Embryonic facial prominence (tissue), 1 donor: ENCODE measurements around the gene PATL2.
"Not testable (repeated sequence)": the region's sequence is repeated elsewhere in the genome, so short reads cannot be mapped to it uniquely, and the experiment has no call there.

Source experiments
- DNase-seq: peaks from one replicate; pipeline ENCODE4 v3.0.0-alpha.2; 2016; ENCODE audit errors: extremely low spot score

PATL2 gene

DNA sequence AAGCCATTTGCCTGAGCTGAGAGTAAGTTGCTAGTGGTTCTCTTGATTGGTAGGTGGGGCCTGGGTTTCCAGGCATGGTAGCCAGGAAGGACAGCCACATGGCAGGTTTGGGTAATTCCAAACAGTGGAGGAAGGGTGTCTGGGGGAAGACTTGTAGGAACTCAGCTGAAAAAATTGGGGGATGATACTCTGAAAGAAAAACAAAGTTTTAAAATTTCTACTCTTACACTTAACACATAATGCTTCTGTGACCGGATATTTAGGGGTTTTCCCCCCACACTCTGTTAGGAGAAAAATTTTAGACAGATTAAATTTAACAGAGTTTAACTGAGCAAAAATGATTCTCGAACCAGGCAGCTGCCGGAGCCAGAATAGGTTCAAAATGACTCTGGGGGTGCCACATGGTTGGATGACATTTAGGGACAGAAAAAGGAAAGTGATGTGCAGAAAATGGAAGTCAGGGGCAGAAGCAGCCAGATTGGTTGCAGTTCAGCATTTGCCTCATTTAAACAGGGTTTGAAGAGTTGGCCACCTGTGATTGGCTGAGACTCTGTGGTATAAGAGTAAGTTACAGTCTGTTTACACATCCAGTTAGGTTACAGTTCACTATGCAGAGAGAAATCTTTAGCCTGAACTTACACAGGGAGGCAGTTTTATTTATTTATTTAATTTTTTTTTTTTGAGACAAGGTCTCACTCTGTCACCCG lies 8.3 kb upstream of the PATL2 start:
- DNase-seq: no peak

DNA sequence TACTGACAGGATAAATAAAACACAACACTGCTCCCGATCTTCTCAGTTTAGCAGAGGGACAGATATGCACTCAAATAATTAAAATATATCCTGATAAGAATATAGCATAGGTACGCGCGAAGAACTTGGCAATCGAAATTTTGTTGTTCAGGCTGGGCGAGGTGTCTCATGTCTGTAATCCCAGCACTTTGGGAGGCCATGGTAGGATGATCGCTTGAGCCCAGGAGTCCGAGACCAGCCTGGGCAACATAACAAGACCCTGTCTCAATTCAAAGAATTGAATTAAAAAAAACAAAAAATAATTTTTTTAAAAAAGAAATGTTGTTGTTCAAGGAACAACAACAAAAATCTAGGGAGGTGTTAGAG lies 7.8 kb upstream of the PATL2 start:
- no peak for DNase-seq

DNA sequence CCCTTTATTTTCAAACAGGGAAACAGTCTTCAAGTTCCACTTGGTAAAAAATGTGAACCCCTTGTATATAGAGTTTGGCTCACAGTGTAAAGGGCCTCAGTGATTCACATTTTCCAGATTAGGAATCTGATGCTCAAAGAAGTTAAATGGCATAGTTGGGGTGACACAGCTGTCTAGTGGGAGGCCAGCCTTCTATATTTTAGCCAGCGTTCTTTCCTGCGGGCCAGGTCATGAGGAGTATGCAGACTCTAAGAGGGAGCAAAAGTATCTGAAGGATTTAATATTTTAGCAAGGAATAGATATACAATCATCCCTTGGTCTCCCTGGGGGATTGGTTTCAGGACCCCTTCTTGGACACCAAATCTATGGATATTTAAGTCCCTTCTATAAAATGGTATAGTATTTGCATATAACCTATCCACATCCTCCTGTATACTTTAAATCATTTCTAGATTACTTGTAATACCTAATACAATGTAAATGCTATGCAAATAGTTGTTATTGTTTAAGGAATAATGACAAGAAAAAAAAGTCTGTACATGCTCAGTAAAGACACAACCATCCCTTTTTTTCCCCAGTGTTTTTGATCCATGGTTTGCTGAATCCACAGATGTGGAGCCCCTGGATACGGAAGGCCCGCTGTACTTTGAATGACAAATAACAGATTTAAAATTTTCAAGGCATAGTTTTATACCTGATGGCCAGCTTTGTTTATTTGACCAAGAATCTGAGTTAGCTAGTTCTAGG lies 7.2 kb upstream of the PATL2 start:
- no peak for DNase-seq

DNA sequence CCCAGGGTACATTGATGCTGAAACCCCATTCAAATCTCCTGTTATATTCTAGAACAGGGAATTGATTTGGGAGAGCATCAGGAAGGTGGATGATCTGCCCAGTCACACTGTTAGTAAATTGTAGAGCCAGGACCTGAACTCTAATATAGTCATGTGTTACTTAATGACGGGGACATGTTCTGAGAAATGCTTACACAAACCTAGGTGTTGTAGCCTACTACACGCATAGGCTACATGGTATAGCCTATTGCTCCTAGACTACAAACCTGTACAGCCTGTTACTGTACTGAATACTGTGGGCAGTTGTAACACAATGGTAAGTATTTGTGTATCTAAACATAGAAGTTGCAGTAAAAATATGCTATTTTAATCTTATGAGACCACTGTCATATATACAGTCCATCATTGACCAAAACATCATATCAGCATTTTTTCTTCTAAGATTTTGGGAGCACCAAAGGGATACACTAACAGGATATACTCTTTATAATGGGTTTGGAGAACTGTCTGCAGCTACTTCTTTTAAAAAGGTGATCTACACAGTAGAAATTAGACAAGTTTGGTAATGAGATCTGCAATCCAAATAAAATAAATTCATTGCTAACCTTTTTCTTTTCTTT lies 6.0 kb upstream of the PATL2 start:
- no peak for DNase-seq

DNA sequence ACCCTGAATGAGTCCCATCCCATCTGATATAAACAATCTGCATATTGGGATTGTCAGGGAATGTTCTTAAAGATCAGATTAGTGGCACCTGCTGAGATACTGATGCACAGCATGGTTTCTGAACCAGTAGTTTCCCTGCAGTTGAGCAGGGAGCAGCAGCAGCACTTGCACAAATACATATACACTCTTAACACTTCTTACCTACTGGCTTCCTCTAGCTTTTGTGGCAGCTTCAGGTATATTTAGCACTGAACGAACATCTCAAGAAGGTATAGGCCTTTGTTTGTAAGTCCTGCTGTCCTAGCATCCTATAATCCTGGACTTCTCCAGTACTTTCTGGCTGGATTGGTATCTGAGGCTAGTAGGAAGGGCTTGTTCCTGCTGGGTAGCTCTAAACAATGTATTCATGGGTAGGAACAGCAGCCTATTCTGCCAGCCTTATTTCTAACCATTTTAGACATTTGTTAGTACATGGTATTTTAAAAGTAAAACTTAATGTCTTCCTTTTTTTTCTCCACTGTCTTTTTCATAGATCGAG lies 4.7 kb upstream of the PATL2 start:
- no peak for DNase-seq

DNA sequence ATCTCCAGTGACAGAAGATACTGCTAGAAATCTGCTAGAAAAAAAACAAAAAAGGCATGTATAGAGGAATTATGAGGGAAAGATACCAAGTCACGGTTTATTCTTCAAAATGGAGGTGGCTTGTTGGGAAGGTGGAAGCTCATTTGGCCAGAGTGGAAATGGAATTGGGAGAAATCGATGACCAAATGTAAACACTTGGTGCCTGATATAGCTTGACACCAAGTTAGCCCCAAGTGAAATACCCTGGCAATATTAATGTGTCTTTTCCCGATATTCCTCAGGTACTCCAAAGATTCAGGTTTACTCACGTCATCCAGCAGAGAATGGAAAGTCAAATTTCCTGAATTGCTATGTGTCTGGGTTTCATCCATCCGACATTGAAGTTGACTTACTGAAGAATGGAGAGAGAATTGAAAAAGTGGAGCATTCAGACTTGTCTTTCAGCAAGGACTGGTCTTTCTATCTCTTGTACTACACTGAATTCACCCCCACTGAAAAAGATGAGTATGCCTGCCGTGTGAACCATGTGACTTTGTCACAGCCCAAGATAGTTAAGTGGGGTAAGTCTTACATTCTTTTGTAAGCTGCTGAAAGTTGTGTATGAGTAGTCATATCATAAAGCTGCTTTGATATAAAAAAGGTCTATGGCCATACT lies 4.1 kb upstream of the PATL2 start:
- no peak for DNase-seq

DNA sequence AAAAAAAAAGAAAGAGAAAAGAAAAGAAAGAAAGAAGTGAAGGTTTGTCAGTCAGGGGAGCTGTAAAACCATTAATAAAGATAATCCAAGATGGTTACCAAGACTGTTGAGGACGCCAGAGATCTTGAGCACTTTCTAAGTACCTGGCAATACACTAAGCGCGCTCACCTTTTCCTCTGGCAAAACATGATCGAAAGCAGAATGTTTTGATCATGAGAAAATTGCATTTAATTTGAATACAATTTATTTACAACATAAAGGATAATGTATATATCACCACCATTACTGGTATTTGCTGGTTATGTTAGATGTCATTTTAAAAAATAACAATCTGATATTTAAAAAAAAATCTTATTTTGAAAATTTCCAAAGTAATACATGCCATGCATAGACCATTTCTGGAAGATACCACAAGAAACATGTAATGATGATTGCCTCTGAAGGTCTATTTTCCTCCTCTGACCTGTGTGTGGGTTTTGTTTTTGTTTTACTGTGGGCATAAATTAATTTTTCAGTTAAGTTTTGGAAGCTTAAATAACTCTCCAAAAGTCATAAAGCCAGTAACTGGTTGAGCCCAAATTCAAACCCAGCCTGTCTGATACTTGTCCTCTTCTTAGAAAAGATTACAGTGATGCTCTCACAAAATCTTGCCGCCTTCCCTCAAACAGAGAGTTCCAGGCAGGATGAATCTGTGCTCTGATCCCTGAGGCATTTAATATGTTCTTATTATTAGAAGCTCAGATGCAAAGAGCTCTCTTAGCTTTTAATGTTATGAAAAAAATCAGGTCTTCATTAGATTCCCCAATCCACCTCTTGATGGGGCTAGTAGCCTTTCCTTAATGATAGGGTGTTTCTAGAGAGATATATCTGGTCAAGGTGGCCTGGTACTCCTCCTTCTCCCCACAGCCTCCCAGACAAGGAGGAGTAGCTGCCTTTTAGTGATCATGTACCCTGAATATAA lies 2.2 kb upstream of the PATL2 start:
- DNase-seq: no peak

DNA sequence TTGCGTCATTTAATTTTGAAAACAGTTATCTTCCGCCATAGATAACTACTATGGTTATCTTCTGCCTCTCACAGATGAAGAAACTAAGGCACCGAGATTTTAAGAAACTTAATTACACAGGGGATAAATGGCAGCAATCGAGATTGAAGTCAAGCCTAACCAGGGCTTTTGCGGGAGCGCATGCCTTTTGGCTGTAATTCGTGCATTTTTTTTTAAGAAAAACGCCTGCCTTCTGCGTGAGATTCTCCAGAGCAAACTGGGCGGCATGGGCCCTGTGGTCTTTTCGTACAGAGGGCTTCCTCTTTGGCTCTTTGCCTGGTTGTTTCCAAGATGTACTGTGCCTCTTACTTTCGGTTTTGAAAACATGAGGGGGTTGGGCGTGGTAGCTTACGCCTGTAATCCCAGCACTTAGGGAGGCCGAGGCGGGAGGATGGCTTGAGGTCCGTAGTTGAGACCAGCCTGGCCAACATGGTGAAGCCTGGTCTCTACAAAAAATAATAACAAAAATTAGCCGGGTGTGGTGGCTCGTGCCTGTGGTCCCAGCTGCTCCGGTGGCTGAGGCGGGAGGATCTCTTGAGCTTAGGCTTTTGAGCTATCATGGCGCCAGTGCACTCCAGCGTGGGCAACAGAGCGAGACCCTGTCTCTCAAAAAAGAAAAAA lies 1.4 kb upstream of the PATL2 start:
- DNase-seq: no peak

DNA sequence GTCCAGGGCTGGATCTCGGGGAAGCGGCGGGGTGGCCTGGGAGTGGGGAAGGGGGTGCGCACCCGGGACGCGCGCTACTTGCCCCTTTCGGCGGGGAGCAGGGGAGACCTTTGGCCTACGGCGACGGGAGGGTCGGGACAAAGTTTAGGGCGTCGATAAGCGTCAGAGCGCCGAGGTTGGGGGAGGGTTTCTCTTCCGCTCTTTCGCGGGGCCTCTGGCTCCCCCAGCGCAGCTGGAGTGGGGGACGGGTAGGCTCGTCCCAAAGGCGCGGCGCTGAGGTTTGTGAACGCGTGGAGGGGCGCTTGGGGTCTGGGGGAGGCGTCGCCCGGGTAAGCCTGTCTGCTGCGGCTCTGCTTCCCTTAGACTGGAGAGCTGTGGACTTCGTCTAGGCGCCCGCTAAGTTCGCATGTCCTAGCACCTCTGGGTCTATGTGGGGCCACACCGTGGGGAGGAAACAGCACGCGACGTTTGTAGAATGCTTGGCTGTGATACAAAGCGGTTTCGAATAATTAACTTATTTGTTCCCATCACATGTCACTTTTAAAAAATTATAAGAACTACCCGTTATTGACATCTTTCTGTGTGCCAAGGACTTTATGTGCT lies 721 bp upstream of the PATL2 start:
- no peak for DNase-seq

DNA sequence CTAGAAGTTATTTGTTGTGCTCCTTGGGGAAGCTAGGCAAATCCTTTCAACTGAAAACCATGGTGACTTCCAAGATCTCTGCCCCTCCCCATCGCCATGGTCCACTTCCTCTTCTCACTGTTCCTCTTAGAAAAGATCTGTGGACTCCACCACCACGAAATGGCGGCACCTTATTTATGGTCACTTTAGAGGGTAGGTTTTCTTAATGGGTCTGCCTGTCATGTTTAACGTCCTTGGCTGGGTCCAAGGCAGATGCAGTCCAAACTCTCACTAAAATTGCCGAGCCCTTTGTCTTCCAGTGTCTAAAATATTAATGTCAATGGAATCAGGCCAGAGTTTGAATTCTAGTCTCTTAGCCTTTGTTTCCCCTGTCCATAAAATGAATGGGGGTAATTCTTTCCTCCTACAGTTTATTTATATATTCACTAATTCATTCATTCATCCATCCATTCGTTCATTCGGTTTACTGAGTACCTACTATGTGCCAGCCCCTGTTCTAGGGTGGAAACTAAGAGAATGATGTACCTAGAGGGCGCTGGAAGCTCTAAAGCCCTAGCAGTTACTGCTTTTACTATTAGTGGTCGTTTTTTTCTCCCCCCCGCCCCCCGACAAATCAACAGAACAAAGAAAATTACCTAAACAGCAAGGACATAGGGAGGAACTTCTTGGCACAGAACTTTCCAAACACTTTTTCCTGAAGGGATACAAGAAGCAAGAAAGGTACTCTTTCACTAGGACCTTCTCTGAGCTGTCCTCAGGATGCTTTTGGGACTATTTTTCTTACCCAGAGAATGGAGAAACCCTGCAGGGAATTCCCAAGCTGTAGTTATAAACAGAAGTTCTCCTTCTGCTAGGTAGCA lies 657 bp downstream of the PATL2 start:
- DNase-seq: no peak

DNA sequence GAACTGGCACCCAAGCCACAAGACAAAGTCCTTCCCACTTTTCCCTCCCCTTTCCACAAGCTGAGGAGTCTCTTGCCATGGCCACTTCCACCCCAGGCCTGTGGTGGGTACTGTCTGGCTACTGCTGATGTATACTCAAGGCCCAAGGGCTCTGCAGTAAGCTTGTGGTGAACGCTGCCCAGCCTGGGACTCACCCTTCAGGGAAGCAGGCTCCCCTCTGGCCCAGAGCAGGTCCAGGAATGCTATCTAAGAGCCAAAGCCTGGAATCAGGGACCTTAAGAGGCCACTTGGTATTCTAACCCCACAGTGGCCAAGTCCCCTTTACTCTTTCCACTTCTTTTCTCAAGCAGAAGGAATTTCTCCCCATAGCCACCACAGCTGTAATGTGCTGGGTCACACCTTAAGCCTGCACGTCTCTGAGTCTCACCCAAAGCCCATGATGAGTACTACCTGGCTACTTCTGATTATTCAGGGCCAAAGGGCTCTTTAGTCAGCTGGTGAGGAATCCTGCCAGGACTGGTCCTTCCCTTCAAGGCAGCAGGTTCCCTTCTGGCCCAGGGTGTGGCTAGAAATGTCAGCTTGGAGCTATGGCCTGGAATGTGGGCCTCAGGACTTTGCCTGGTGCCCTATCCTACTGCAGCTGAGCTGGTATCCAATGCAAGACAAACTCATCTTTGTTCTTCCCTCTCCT lies 4.0 kb downstream of the PATL2 start:
- DNase-seq: no peak

DNA sequence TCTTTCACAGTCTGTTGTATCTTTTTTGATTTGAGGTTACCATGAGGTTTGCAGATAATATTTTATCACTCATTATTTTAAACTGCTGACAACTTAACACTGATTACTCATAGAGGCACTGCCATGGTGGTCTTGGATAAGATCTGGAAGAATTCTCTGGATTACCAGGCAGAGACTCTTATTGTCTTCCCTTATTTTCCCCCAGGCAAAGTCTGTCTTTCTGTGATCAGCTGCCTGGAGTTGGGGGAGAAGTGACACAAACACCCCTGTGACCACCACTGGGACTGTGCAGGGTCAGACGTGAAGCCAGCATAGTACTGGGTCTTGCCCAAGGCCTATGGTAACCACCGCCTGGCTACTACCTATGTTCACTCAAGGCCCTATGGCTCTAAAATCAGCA lies 4.7 kb downstream of the PATL2 start:
- DNase-seq: no peak

DNA sequence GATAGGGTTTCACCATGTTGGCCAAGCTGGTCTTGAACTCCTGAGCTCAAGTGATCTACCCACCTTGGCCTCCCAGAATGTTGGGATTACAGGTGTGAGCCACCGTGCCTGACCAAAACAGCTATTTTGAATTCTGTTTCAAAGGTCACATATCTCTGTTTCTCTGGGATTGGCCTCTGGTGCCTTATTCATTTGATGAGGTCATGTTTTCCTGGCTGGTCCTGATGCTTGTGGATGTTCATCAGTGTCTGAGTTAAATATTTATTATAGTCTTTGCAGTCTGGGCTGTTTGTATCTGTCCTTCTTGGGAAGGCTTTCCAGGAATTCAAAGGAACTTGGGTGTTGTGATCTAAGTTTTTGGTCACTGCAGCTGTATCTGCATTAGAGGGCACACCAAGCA lies 5.1 kb downstream of the PATL2 start:
- no peak for DNase-seq

DNA sequence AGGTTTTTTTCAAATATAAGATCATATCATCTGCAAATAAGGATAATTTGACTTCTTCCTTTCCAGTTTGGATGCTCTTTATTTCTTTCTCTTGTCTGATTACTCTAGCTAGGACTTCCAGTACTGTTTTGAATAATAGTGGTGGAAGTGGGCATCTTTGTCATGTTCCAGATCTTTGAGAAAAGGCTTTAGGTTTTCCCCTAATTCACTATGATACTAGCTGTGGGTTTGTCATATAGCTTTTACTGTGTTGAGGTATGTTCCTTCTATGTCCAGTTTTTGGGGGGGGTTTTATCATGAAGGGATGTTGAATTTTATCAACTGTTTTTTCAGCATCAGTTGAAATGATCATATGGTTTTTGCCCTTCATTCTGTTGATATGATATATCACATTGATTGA lies 10.4 kb downstream of the PATL2 start:
- not testable (repeated sequence) for DNase-seq

DNA sequence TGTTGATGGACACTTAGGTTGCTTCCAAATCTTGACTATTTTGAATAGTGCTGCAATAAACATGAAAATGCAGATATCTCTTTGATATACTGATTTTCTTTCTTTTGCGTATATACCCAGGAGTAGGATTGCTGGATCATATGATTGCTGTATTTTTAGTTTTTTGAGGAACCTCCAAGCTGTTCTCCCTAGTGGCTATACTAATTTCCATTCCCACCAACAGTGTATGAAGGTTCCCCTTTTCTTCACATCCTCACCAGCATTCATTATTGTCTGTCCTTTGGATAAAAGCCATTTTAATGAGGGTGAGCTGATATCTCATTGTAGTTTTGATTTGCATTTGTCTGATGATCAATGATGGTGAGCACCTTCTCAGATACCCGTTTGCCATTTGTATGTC lies 12.5 kb downstream of the PATL2 start:
- DNase-seq: no peak

DNA sequence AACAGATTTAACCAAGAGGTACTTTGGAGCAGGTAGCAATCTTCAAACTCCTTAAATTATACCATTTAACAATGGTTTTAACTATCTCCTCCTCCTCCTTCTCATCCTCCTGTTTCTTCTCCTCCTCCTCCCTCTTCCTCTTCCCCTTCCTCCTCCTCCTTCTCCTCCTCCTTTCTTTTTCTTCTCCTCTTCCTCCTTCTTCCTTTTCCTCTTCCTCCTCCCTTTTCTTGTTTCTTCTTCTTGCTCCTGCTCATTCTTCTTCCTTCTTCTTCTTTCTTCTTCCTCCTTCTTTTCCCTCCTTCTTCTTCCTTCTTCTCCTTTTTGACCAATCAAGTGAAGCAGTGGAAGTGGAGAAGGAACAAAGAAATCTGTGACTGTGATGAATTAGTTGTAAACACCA lies 14.1 kb downstream of the PATL2 start:
- DNase-seq: no peak

DNA sequence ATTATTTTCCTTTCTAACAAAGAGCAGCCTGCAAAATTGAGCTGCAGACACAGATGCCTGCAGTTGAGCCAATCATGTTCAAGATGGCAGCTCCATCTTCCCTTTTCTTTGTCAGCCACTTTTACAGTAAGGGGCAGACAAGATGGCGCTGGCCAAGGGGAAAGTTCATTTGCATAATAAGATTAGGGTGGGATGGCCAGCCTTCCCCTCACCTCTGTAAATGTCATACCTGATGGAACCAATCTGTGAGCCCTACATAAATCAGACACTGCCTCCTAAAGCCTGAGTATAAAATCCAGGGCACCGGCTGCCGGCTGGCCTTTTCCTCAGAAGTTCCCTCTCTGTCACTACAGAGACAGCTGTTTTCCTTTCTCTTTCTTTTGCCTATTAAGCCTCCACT lies 15.8 kb downstream of the PATL2 start:
- DNase-seq: no peak

DNA sequence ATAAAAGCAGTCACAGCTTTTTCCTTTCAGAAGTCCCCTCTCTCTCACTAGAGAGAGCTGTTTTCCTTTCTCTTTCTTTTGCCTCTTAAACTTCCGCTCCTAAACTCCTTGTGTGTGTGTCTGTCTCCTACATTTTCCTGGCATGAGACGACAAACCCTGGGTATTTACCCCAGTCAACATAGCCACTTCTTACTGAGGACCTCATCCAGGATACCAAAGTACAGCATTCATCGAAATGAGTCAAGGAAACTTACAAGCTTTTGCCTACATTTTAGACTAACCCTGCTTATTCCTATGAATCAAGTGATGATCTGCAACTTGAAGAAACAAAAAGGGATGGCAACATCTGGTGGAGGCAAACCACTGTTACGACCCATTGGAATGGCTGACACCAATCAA lies 16.7 kb downstream of the PATL2 start:
- no peak for DNase-seq

DNA sequence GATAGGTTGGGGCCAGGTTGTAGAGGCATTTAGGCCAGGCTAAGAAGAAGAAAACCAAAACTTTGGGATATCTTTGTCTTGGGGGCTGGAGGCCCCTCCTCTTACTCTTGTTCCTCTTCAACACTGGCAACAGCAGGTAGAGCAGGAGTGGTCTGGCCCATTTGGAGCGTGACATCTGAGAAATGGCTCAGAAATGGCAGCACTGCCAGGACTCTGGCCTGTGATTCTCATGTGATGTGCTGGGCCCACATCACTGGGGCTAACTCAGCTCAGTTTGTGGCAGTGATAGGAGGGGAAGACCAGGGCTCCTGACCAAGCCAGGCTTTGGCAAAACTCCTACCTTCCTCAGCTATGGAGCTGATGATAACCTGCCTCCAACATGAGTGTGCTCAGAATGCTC lies 18.5 kb downstream of the PATL2 start:
- no peak for DNase-seq
